GM23338 (cell line): ENCODE results near the gene CAD. TPM values are rescaled to one million over a fixed set of nuclear protein-coding genes. Genes with fewer than 3 reads are reported as not detected.

ENCODE experiments used
- ATAC-seq: fragments of 200-7000 bp; cut with Tn5 transposase; 3 replicates; pipeline ENCODE4 v1.9.1; 2020
- DNase-seq: peaks from one replicate; pipeline ENCODE4 v3.0.0-alpha.2; 2015; ENCODE audit warnings: low spot score
- H2AFZ ChIP-seq: fragments of 200-600 bp; sonication (generic); 2 replicates; pipeline ENCODE4 v1.8.0; 2016; ENCODE audit warnings: antibody characterized with exemption, mild to moderate bottlenecking, moderate library complexity
- H3F3A ChIP-seq: fragments of 200-600 bp; sonication (generic); replicated peaks from 2 replicates; pipeline ENCODE4 v1.8.0; 2017; ENCODE audit warnings: antibody characterized with exemption, mixed run types, low read depth
- H3K27ac ChIP-seq: fragments of 200-600 bp; sonication (generic); 2 replicates; pipeline ENCODE4 v1.6.1; 2016; ENCODE audit warnings: low read depth
- H3K27me3 ChIP-seq: fragments of 200-600 bp; sonication (generic); 2 replicates; pipeline ENCODE4 v1.8.0; 2016; ENCODE audit warnings: mild to moderate bottlenecking, mixed run types, moderate library complexity; ENCODE audit not compliant: insufficient read depth
- H3K36me3 ChIP-seq: fragments of 200-600 bp; sonication (generic); 2 replicates; pipeline ENCODE4 v1.8.0; 2016; ENCODE audit warnings: mild to moderate bottlenecking; ENCODE audit not compliant: insufficient read depth
- H3K4me1 ChIP-seq: fragments of 200-600 bp; sonication (generic); 2 replicates; pipeline ENCODE4 v1.8.0; 2016; ENCODE audit warnings: mild to moderate bottlenecking, moderate library complexity; ENCODE audit not compliant: insufficient read depth
- H3K4me2 ChIP-seq: fragments of 200-600 bp; sonication (generic); 2 replicates; pipeline ENCODE4 v1.7.1; 2017; ENCODE audit warnings: mixed run types
- H3K4me3 ChIP-seq: fragments of 200-600 bp; sonication (generic); 2 replicates; pipeline ENCODE4 v1.6.1; 2016; ENCODE audit warnings: mixed run types
- H3K79me2 ChIP-seq: fragments of 200-600 bp; sonication (generic); replicated peaks from 2 replicates; pipeline ENCODE4 v1.8.0; 2017; ENCODE audit warnings: mild to moderate bottlenecking; ENCODE audit not compliant: insufficient read depth
- H3K9me2 ChIP-seq: fragments of 200-600 bp; sonication (generic); 2 replicates; pipeline ENCODE4 v1.8.0; 2017; ENCODE audit not compliant: insufficient read depth
- H4K20me1 ChIP-seq: fragments of 200-600 bp; sonication (generic); replicated peaks from 2 replicates; pipeline ENCODE4 v1.8.0; 2017; ENCODE audit warnings: mild to moderate bottlenecking; ENCODE audit not compliant: insufficient read depth
- H3K27ac Mint-ChIP-seq: 2 replicates; pipeline ENCODE4 v1.8.0; 2020; ENCODE audit warnings: inconsistent platforms, mild to moderate bottlenecking, moderate library complexity, mixed read lengths
- H3K27me3 Mint-ChIP-seq: 3 replicates; pipeline ENCODE4 v1.8.0; 2022; ENCODE audit warnings: low read depth, mild to moderate bottlenecking, moderate library complexity, mixed read lengths, inconsistent platforms; ENCODE audit not compliant: insufficient read depth, poor library complexity
- H3K36me3 Mint-ChIP-seq: 3 replicates; pipeline ENCODE4 v1.8.0; 2021; ENCODE audit warnings: low read depth, mild to moderate bottlenecking, inconsistent platforms, moderate library complexity, mixed read lengths
- H3K4me1 Mint-ChIP-seq: 3 replicates; pipeline ENCODE4 v1.8.0; 2020; ENCODE audit warnings: mild to moderate bottlenecking, inconsistent platforms, mixed read lengths
- H3K4me3 Mint-ChIP-seq: 3 replicates; pipeline ENCODE4 v1.8.0; 2021; ENCODE audit warnings: moderate library complexity, mild to moderate bottlenecking, inconsistent platforms, mixed read lengths
- H3K9me3 Mint-ChIP-seq: 3 replicates; pipeline ENCODE4 v1.8.0; 2020; ENCODE audit warnings: moderate library complexity, mild to moderate bottlenecking, inconsistent platforms, mixed read lengths
- CREB1 ChIP-seq: fragments of 250-450 bp; sonication (Bioruptor Pico); IDR thresholded peaks from 2 replicates; pipeline ENCODE4 v1.5.0; 2020; ENCODE audit warnings: low read depth, mild to moderate bottlenecking, moderate library complexity
- ETS1 ChIP-seq: IDR thresholded peaks from 2 replicates; pipeline ENCODE4 v1.6.1; 2016; ENCODE audit warnings: antibody characterized with exemption
- NANOG ChIP-seq: IDR thresholded peaks from 2 replicates; pipeline ENCODE4 v1.6.1; 2016; ENCODE audit warnings: antibody characterized with exemption, borderline replicate concordance
- REST ChIP-seq: IDR thresholded peaks from one replicate; pipeline ENCODE4 v1.6.1; 2018; ENCODE audit warnings: antibody characterized with exemption; ENCODE audit not compliant: unreplicated experiment
- STAT1 ChIP-seq: IDR thresholded peaks from one replicate; pipeline ENCODE4 v1.6.1; 2016; ENCODE audit warnings: antibody characterized with exemption; ENCODE audit not compliant: unreplicated experiment
- ZNF462 ChIP-seq: fragments of 250-450 bp; sonication (Bioruptor Pico); IDR thresholded peaks from 2 replicates; pipeline ENCODE4 v1.5.0; 2020; ENCODE audit warnings: mild to moderate bottlenecking, moderate library complexity
- polyA plus RNA-seq: library from polyadenylated mRNA; unstranded; fragments of >200 nt; fragmentation: Nextera tagmentation; extraction: Ambion mirVana; gene quantifications from 2 replicates; pipeline ENCODE4 v1.2.1, GENCODE V29; 2016
- total RNA-seq: library from RNA; depleted of rRNA; stranded (reverse); fragments of >200 nt; shearing (Covaris generic); gene quantifications from 2 replicates; pipeline ENCODE4 v1.2.3, GENCODE V29; 2014

The CAD gene
- total and polyA plus RNA-seq, 2 experiments from 2014 or later, result 38.1 to 147 TPM

- no peak for TF ChIP-seq REST
These were observed 4.0 kb downstream of the CAD start (continued) for GRCh38 chr2:27221166-27221565.

- peaks cover 6% of the 10 kb centered on the region; the same call in 1 of the 2 replicates for H3K4me1 ChIP-seq
- no peak overlapping the region for H3K4me3 Mint-ChIP-seq
These were observed 5.2 kb downstream of the CAD start for GRCh38 chr2:27222407-27222806.

More at GRCh38 chr2:27222407-27222806, 5.2 kb downstream of the CAD start:
- no peak for TF ChIP-seq REST
- TF ChIP-seq ZNF462 (CRISPR knock-in tag), result no peak
- TF ChIP-seq CREB1 (CRISPR knock-in tag), result no peak
- TF ChIP-seq ETS1, result no peak
- TF ChIP-seq STAT1, result no peak
- no peak for TF ChIP-seq NANOG
- H3K9me2 ChIP-seq, result no peaks in the 10 kb centered on the region
- peaks cover 10% of the 10 kb centered on the region for H4K20me1 ChIP-seq
- no peak for ATAC-seq
- no peak overlapping the region for H3K4me3 ChIP-seq
- H3K4me2 ChIP-seq, result no peak overlapping the region
- peaks cover 13% of the 10 kb centered on the region for H3K4me1 Mint-ChIP-seq
- H3K79me2 ChIP-seq, result peaks cover 19% of the 10 kb centered on the region
- H3K27ac ChIP-seq, result no peak overlapping the region
- H3F3A ChIP-seq, result peaks cover 12% of the 10 kb centered on the region; the same call in 1 of the 2 replicates
- H3K27me3 Mint-ChIP-seq, result peaks cover 12% of the 10 kb centered on the region
- no peak for DNase-seq
- H3K27me3 ChIP-seq, result no peaks in the 10 kb centered on the region
- no peaks in the 10 kb centered on the region for H3K9me3 Mint-ChIP-seq
- no peak overlapping the region for H2AFZ ChIP-seq
- peaks cover 97% of the 10 kb centered on the region for H3K36me3 Mint-ChIP-seq
- peaks cover 64% of the 10 kb centered on the region for H3K36me3 ChIP-seq
- H3K27ac Mint-ChIP-seq, result no peak overlapping the region
